T follicular helper cell (primary cell): ENCODE data around the gene GFOD1.

Experiments used
- DNase-seq: peaks from one replicate; pipeline ENCODE4 v3.0.0-alpha.2; 2020; ENCODE audit warnings: low read depth

Gene GFOD1

GRCh38 chr6:13485923-13486562 is 1.4 kb downstream of the GFOD1 start:
- no peak for DNase-seq

GRCh38 chr6:13485303-13485702 is 2.1 kb downstream of the GFOD1 start:
- DNase-seq: no peak

- DNase-seq: no peak
These were observed 2.6 kb downstream of the GFOD1 start for GRCh38 chr6:13484827-13485226.

GRCh38 chr6:13484138-13484708 is 3.2 kb downstream of the GFOD1 start:
- no peak for DNase-seq

GRCh38 chr6:13480631-13481501 is 6.5 kb downstream of the GFOD1 start:
- no peak for DNase-seq

- DNase-seq: no peak
These were observed 7.4 kb downstream of the GFOD1 start for GRCh38 chr6:13479971-13480434.

- DNase-seq: no peak
These were observed 8.1 kb downstream of the GFOD1 start for GRCh38 chr6:13479206-13479800.

- DNase-seq: no peak
These were observed 8.9 kb downstream of the GFOD1 start for GRCh38 chr6:13478525-13478966.

- no peak for DNase-seq
These were observed 12.6 kb downstream of the GFOD1 start for GRCh38 chr6:13474787-13475186.

- no peak for DNase-seq
These were observed 13.0 kb downstream of the GFOD1 start for GRCh38 chr6:13474360-13474759.

- no peak for DNase-seq
These were observed 13.6 kb downstream of the GFOD1 start for GRCh38 chr6:13473768-13474165.

GRCh38 chr6:13472976-13473767 is 14.2 kb downstream of the GFOD1 start:
- no peak for DNase-seq

- no peak for DNase-seq
These were observed 15.3 kb downstream of the GFOD1 start for GRCh38 chr6:13472099-13472498.

- no peak for DNase-seq
These were observed 16.2 kb downstream of the GFOD1 start for GRCh38 chr6:13471184-13471583.

- no peak for DNase-seq
These were observed 16.9 kb downstream of the GFOD1 start for GRCh38 chr6:13470238-13471140.

- DNase-seq: no peak
These were observed 17.7 kb downstream of the GFOD1 start for GRCh38 chr6:13469693-13470092.

GRCh38 chr6:13468839-13469238 is 18.6 kb downstream of the GFOD1 start:
- DNase-seq: no peak

- DNase-seq: no peak
These were observed 20.2 kb downstream of the GFOD1 start for GRCh38 chr6:13467216-13467600.

GRCh38 chr6:13466304-13467215 is 20.8 kb downstream of the GFOD1 start:
- no peak for DNase-seq

- DNase-seq: no peak
These were observed 21.7 kb downstream of the GFOD1 start for GRCh38 chr6:13465734-13466133.
